Mesenchymal stem cell (in vitro differentiated cells and primary cell): ENCODE measurements around the gene PHB1.

ENCODE experiments used
- DNase-seq: peaks from one replicate; pipeline ENCODE4 v3.0.0-alpha.2; 2013
- H2AFZ ChIP-seq: one replicate; pipeline ENCODE4 v1.6.1; 2013; ENCODE audit warnings: low read depth, mild to moderate bottlenecking, control low read depth, inconsistent platforms, low read length, moderate library complexity
- H2AK5ac ChIP-seq: 2 replicates; pipeline ENCODE4 v1.6.1; 2013; ENCODE audit warnings: low read length, moderate library complexity, mild to moderate bottlenecking, inconsistent platforms; ENCODE audit not compliant: severe bottlenecking
- H2BK120ac ChIP-seq: one replicate; pipeline ENCODE4 v1.6.1; 2013; ENCODE audit warnings: low read depth, mild to moderate bottlenecking, inconsistent platforms, low read length, moderate library complexity
- H2BK12ac ChIP-seq, 2 experiments: one replicate each; pipeline ENCODE4 v1.6.1; 2013; ENCODE audit warnings: inconsistent platforms in 2 of 2, low read length in 2 of 2, mild to moderate bottlenecking in 2 of 2, moderate library complexity in 2 of 2, control low read depth in 1 of 2
- H2BK15ac ChIP-seq: one replicate; pipeline ENCODE4 v1.6.1; 2013; ENCODE audit warnings: mild to moderate bottlenecking, low read depth, inconsistent platforms; ENCODE audit not compliant: poor library complexity, severe bottlenecking
- H2BK5ac ChIP-seq: 2 replicates; pipeline ENCODE4 v1.6.1; 2013; ENCODE audit warnings: low read depth, mild to moderate bottlenecking, low read length, control low read depth, inconsistent platforms; ENCODE audit not compliant: poor library complexity, severe bottlenecking
- H3K14ac ChIP-seq, 2 experiments: one replicate each; pipeline ENCODE4 v1.6.1; 2013; ENCODE audit warnings: inconsistent platforms in 2 of 2, low read length in 2 of 2, control low read depth in 1 of 2, mild to moderate bottlenecking in 1 of 2, moderate library complexity in 1 of 2
- H3K18ac ChIP-seq, 2 experiments: one replicate each; pipeline ENCODE4 v1.6.1; 2013; ENCODE audit warnings: inconsistent platforms in 2 of 2, low read length in 2 of 2, control low read depth in 1 of 2, low read depth in 1 of 2, mild to moderate bottlenecking in 1 of 2
- H3K23ac ChIP-seq, 2 experiments: one replicate each; pipeline ENCODE4 v1.6.1; 2013; ENCODE audit warnings: inconsistent platforms in 2 of 2, low read length in 2 of 2, mild to moderate bottlenecking in 2 of 2, moderate library complexity in 2 of 2, control low read depth in 1 of 2
- H3K27ac ChIP-seq: 2 replicates; pipeline ENCODE4 v1.5.1; 2013; ENCODE audit warnings: mild to moderate bottlenecking, moderate library complexity, low read length, control low read depth, inconsistent platforms; ENCODE audit not compliant: poor library complexity, severe bottlenecking
- H3K27me3 ChIP-seq, 2 experiments: 2 replicates each; pipeline versions ENCODE4 v1.6.1 to v1.7.0; 2013; ENCODE audit warnings: low read length in 2 of 2, mild to moderate bottlenecking in 2 of 2, moderate library complexity in 2 of 2, control low read depth in 1 of 2, inconsistent platforms in 1 of 2; ENCODE audit not compliant: control insufficient read depth in 1 of 2, insufficient read depth in 1 of 2
- H3K36me3 ChIP-seq, 2 experiments: 2 replicates each; pipeline versions ENCODE4 v1.6.1 to v1.7.0; 2013; ENCODE audit warnings: low read length in 2 of 2, control low read depth in 1 of 2, inconsistent platforms in 1 of 2, low read depth in 1 of 2, mild to moderate bottlenecking in 1 of 2; ENCODE audit not compliant: insufficient read depth in 2 of 2, control insufficient read depth in 1 of 2
- H3K4ac ChIP-seq, 2 experiments: one replicate each; pipeline ENCODE4 v1.6.1; 2013; ENCODE audit warnings: inconsistent platforms in 2 of 2, low read length in 2 of 2, mild to moderate bottlenecking in 2 of 2, moderate library complexity in 2 of 2, control low read depth in 1 of 2, low read depth in 1 of 2
- H3K4me1 ChIP-seq: 2 replicates; pipeline ENCODE4 v1.6.1; 2013; ENCODE audit warnings: low read depth, low read length, control low read depth; ENCODE audit not compliant: control insufficient read depth, insufficient read depth
- H3K4me2 ChIP-seq: 2 replicates; pipeline ENCODE4 v1.6.1; 2013; ENCODE audit warnings: low read length, mild to moderate bottlenecking, inconsistent platforms; ENCODE audit not compliant: poor library complexity, severe bottlenecking
- H3K4me3 ChIP-seq, 2 experiments: 2 replicates each; pipeline versions ENCODE4 v1.5.1 to v1.7.0; 2013; ENCODE audit warnings: low read length in 2 of 2, mild to moderate bottlenecking in 2 of 2, control low read depth in 1 of 2, low read depth in 1 of 2; ENCODE audit not compliant: insufficient read depth in 1 of 2
- H3K79me1 ChIP-seq: replicated peaks from 2 replicates; pipeline ENCODE4 v1.6.1; 2013; ENCODE audit warnings: mild to moderate bottlenecking, control low read depth, low read length, inconsistent platforms; ENCODE audit not compliant: poor library complexity, severe bottlenecking
- H3K9ac ChIP-seq: 2 replicates; pipeline ENCODE4 v1.7.0; 2013; ENCODE audit warnings: mild to moderate bottlenecking, low read length, moderate library complexity
- H3K9me3 ChIP-seq: 2 replicates; pipeline ENCODE4 v1.7.0; 2013; ENCODE audit warnings: mild to moderate bottlenecking, low read length; ENCODE audit not compliant: control insufficient read depth
- H4K8ac ChIP-seq: one replicate; pipeline ENCODE4 v1.6.1; 2013; ENCODE audit warnings: inconsistent platforms, mild to moderate bottlenecking, low read length, moderate library complexity
- H4K91ac ChIP-seq: one replicate; pipeline ENCODE4 v1.6.1; 2013; ENCODE audit warnings: mild to moderate bottlenecking, low read length, inconsistent platforms
- WGBS: methylation state at CpG from one replicate; pipeline ENCODE4 v1.1.7; 2013; ENCODE audit warnings: mixed read lengths; 5-methylcytosine and 5-hydroxymethylcytosine counted together

The PHB1 gene

GRCh38 chr17:49404906-49405305 lies 9.8 kb downstream of the PHB1 start:
- H2BK5ac ChIP-seq, result no peak overlapping the region
- H3K27me3 ChIP-seq, result no peaks in the 10 kb centered on the region
- WGBS, result 97% methylated on average over 14 of the region's 14 CpGs
- H3K79me1 ChIP-seq, result peaks cover 9% of the 10 kb centered on the region
- H3K4ac ChIP-seq, result no peak overlapping the region
- no peak for DNase-seq
- no peak overlapping the region for H3K4me3 ChIP-seq
- H3K4me1 ChIP-seq, result no peaks in the 10 kb centered on the region
- H2BK15ac ChIP-seq, result no peak overlapping the region
- no peak overlapping the region for H2AK5ac ChIP-seq
- peaks cover 64 to 70% of the 10 kb centered on the region in 2 experiments for H3K36me3 ChIP-seq
- H4K91ac ChIP-seq, result no peak overlapping the region
- no peak overlapping the region for H3K14ac ChIP-seq
- no peak overlapping the region for H3K23ac ChIP-seq
- no peak overlapping the region for H3K9ac ChIP-seq
- H3K9me3 ChIP-seq, result no peaks in the 10 kb centered on the region
- no peak overlapping the region for H2BK120ac ChIP-seq
- H3K27ac ChIP-seq, result no peak overlapping the region
- no peak overlapping the region for H4K8ac ChIP-seq
- H3K18ac ChIP-seq, result no peak overlapping the region
- no peak overlapping the region for H3K4me2 ChIP-seq
- H2AFZ ChIP-seq, result no peak overlapping the region
- H2BK12ac ChIP-seq, result no peak overlapping the region

GRCh38 chr17:49404361-49404760 lies 10.3 kb downstream of the PHB1 start:
- Histone ChIP-seq H3K27ac (no peak overlapping the region), H3K4me1 (no peaks in the 10 kb centered on the region), H3K4ac (no peak overlapping the region), H3K36me3 (peaks cover 61 to 66% of the 10 kb centered on the region in 2 experiments), H2BK15ac (no peak overlapping the region), H3K14ac (no peak overlapping the region), H2BK120ac (no peak overlapping the region), H4K8ac (no peak overlapping the region), H3K4me3 (no peak overlapping the region), H3K9me3 (no peaks in the 10 kb centered on the region), H4K91ac (no peak overlapping the region), H2AFZ (no peak overlapping the region), H3K27me3 (no peaks in the 10 kb centered on the region), H3K9ac (no peak overlapping the region), H2BK12ac (no peak overlapping the region), H3K4me2 (no peak overlapping the region), H3K23ac (no peak overlapping the region), H2BK5ac (no peak overlapping the region), H3K18ac (no peak overlapping the region), H3K79me1 (peaks cover 9% of the 10 kb centered on the region), H2AK5ac (no peak overlapping the region)
- WGBS, result 95% methylated on average over 12 of the region's 12 CpGs
- DNase-seq, result no peak

GRCh38 chr17:49403514-49404289 lies 11.0 kb downstream of the PHB1 start:
- Histone ChIP-seq H3K27ac (no peak overlapping the region), H3K23ac (no peak overlapping the region), H2BK15ac (no peak overlapping the region), H3K4ac (no peak overlapping the region), H2AK5ac (no peak overlapping the region), H3K14ac (no peak overlapping the region), H3K18ac (no peak overlapping the region), H3K9me3 (no peaks in the 10 kb centered on the region), H2BK120ac (no peak overlapping the region), H3K4me2 (no peak overlapping the region), H3K27me3 (no peaks in the 10 kb centered on the region), H2BK5ac (no peak overlapping the region), H3K9ac (no peak overlapping the region), H2BK12ac (no peak overlapping the region), H3K79me1 (peaks cover 6% of the 10 kb centered on the region), H4K8ac (peak overlapping the region; percentile 30), H4K91ac (no peak overlapping the region), H3K4me3 (no peak overlapping the region), H3K36me3 (peaks cover 55 to 60% of the 10 kb centered on the region in 2 experiments), H2AFZ (no peak overlapping the region), H3K4me1 (no peaks in the 10 kb centered on the region)
- DNase-seq, result no peak
- WGBS, result 83% methylated on average over 10 of the region's 10 CpGs

DNA sequence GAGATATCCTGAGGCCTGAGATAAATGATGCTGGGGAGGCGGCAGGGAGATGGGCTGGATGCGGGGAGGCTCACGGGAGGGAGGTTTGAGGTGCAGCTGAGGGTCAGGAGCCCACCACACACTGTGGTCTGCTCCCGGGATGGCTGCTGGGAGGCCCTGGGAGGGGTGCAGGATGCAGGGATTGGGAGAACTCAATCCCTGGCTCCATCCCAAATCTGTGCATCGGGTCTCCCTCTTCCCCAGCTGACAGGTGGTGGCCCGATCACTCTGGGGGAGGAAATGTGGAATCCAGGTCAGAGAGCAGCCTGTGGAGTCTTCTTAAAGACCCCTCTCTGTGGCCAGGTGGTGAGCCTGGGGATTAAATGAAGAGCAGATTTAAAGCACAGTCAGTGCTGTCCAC lies 12.0 kb downstream of the PHB1 start:
- Histone ChIP-seq H3K4ac (no peak overlapping the region), H2AFZ (no peak overlapping the region), H3K4me2 (no peak overlapping the region), H3K14ac (no peak overlapping the region), H3K18ac (no peak overlapping the region), H2BK12ac (no peak overlapping the region), H2BK120ac (no peak overlapping the region), H4K91ac (no peak overlapping the region), H3K27ac (no peak overlapping the region), H2AK5ac (no peak overlapping the region), H3K9ac (no peak overlapping the region), H3K9me3 (no peaks in the 10 kb centered on the region), H3K79me1 (peaks cover 6% of the 10 kb centered on the region), H3K4me3 (no peak overlapping the region), H4K8ac (no peak overlapping the region), H3K36me3 (peaks cover 48 to 50% of the 10 kb centered on the region in 2 experiments), H2BK5ac (no peak overlapping the region), H2BK15ac (no peak overlapping the region), H3K4me1 (no peaks in the 10 kb centered on the region), H3K27me3 (peaks cover 0 to 2% of the 10 kb centered on the region in 2 experiments), H3K23ac (no peak overlapping the region)
- DNase-seq, result no peak
- WGBS, result 94% methylated on average over 6 of the region's 6 CpGs
